DND-41 (cell line): Measurements from ENCODE around the gene RMND1.

Source experiments
- EZH2 ChIP-seq: IDR thresholded peaks from 3 replicates; pipeline ENCODE4 v1.6.1; 2012; ENCODE audit warnings: borderline replicate concordance, low read depth, mild to moderate bottlenecking, moderate library complexity, low read length, inconsistent platforms; ENCODE audit not compliant: severe bottlenecking
- TF ChIP-seq, protein P1 (sequence below): IDR thresholded peaks from 2 replicates; pipeline ENCODE4 v1.5.1; 2012; ENCODE audit warnings: borderline replicate concordance, low read length, moderate library complexity, mild to moderate bottlenecking; ENCODE audit not compliant: poor library complexity, severe bottlenecking; ENCODE audit errors: extremely low read depth

DNA sequence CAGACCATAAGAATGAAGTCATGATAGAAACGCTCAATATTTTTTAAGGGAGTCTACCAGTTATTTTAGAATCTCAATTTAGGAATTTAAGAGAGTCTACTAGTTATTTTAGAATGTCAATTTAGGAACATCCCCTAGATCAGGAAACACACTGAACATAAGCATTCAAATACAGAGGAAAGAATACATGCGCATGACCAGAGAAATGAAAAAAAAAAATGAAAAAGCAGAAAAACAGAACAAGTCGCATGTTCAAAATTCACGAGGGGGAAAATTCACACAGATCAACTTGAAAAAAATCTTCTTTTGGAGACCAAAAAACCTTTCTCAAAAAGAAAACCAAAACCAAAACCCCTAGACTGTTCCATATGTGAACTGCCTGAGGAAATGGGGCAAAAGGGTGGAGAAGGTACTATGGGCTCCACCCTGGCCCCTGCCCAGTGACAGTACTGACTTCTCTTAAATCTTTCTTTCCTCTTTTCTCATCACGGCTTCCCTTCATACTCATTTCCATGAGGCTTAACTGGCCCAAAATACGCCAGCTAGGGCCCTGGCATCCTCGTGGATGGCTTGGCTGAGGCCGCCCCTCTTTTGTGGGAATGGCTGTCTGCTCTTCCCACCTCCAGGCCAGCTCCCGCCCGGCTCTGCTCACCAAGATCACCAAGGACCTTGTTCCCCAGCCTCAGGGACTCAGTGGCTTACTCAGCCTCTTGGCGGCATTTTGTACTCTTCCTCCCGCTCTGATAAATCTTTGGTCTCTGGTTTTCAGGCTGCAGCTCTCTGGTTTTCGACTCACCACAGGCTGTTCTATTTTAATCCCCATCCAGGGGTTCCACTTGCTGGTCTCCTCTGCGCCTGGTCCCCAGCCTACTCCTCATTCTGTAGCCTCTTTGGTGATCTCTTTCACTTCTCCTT, 71.7 kb downstream of the RMND1 start:
- TF ChIP-seq, protein P1, sequence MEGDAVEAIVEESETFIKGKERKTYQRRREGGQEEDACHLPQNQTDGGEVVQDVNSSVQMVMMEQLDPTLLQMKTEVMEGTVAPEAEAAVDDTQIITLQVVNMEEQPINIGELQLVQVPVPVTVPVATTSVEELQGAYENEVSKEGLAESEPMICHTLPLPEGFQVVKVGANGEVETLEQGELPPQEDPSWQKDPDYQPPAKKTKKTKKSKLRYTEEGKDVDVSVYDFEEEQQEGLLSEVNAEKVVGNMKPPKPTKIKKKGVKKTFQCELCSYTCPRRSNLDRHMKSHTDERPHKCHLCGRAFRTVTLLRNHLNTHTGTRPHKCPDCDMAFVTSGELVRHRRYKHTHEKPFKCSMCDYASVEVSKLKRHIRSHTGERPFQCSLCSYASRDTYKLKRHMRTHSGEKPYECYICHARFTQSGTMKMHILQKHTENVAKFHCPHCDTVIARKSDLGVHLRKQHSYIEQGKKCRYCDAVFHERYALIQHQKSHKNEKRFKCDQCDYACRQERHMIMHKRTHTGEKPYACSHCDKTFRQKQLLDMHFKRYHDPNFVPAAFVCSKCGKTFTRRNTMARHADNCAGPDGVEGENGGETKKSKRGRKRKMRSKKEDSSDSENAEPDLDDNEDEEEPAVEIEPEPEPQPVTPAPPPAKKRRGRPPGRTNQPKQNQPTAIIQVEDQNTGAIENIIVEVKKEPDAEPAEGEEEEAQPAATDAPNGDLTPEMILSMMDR = no peak
- TF ChIP-seq EZH2 = no peak
